ENCODE measurements around the gene INPP5F. TPM values are rescaled to one million over a fixed set of nuclear protein-coding genes. Genes with fewer than 3 reads are reported as not detected.
A peak's percentile ranks its signal among the peaks of the same experiment; 100 is the strongest.

The INPP5F gene
- total and polyA plus RNA-seq, 10 of the 15 experiments (the other 5 are each of a cell fraction or from before 2014, with no cell fraction given) = 6.0 to 49.3 (median 34.3) TPM

DNA sequence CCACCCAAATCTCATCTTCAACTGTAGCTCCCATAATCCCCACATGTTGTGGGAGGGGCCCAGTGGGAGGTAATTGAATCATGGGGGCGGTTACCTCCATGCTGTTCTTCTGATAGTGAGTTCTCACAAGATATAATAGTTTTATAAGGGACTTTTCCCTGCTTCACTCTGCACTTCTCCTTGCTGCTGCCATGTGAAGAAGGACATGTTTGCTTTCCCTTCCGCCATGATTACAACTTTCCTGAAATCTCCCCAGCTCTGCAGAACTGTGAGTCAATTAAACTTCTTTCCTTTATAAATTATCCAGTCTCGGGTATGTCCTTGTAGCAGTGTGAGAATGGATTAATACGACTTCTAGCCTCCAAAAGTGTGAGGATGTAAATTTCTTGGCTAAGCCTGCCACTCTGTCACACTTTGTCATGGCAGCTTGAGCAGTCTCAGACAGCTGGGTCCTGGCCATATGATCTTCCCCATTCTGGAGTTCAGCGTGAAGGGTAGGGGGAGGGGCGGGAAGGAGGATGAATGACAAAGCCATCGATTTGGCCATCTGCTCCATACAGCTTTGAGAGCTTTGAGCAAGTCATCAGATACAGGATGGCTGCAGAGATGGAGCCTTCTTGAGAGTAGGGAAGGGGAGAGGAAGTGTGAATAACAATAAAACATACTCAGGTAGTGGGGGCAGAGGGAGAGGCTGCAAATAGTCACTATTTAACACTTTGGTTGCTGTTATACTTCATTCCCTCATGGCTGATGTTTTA is 19.1 kb upstream of the INPP5F start (continued):
- TF ChIP-seq, protein P1, sequence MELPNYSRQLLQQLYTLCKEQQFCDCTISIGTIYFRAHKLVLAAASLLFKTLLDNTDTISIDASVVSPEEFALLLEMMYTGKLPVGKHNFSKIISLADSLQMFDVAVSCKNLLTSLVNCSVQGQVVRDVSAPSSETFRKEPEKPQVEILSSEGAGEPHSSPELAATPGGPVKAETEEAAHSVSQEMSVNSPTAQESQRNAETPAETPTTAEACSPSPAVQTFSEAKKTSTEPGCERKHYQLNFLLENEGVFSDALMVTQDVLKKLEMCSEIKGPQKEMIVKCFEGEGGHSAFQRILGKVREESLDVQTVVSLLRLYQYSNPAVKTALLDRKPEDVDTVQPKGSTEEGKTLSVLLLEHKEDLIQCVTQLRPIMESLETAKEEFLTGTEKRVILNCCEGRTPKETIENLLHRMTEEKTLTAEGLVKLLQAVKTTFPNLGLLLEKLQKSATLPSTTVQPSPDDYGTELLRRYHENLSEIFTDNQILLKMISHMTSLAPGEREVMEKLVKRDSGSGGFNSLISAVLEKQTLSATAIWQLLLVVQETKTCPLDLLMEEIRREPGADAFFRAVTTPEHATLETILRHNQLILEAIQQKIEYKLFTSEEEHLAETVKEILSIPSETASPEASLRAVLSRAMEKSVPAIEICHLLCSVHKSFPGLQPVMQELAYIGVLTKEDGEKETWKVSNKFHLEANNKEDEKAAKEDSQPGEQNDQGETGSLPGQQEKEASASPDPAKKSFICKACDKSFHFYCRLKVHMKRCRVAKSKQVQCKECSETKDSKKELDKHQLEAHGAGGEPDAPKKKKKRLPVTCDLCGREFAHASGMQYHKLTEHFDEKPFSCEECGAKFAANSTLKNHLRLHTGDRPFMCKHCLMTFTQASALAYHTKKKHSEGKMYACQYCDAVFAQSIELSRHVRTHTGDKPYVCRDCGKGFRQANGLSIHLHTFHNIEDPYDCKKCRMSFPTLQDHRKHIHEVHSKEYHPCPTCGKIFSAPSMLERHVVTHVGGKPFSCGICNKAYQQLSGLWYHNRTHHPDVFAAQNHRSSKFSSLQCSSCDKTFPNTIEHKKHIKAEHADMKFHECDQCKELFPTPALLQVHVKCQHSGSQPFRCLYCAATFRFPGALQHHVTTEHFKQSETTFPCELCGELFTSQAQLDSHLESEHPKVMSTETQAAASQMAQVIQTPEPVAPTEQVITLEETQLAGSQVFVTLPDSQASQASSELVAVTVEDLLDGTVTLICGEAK (IDR thresholded peaks at IDR 0.05; ENCODE audit: borderline replicate concordance) = no peak
- TF ChIP-seq BHLHE40 (IDR thresholded peaks at IDR 0.05; ENCODE audit: borderline replicate concordance in 1 of 2, low read depth in 2 of 2, low read length in 1 of 2) (no peak), YY1 (IDR thresholded peaks at IDR 0.05; ENCODE audit: low read depth, low read length) (no peak), MTA3 (IDR thresholded peaks at IDR 0.05; ENCODE audit: borderline replicate concordance, low read length) (no peak), JUNB (IDR thresholded peaks at IDR 0.05) (no peak), SP1 (IDR thresholded peaks at IDR 0.05; ENCODE audit: low read depth, low read length) (no peak), RUNX3 (IDR thresholded peaks at IDR 0.05; ENCODE audit: low read length) (no peak), POLR2AphosphoS2 (IDR thresholded peaks at IDR 0.05; ENCODE audit: low read depth, low read length) (no peak)
- TF ChIP-seq, protein P2, sequence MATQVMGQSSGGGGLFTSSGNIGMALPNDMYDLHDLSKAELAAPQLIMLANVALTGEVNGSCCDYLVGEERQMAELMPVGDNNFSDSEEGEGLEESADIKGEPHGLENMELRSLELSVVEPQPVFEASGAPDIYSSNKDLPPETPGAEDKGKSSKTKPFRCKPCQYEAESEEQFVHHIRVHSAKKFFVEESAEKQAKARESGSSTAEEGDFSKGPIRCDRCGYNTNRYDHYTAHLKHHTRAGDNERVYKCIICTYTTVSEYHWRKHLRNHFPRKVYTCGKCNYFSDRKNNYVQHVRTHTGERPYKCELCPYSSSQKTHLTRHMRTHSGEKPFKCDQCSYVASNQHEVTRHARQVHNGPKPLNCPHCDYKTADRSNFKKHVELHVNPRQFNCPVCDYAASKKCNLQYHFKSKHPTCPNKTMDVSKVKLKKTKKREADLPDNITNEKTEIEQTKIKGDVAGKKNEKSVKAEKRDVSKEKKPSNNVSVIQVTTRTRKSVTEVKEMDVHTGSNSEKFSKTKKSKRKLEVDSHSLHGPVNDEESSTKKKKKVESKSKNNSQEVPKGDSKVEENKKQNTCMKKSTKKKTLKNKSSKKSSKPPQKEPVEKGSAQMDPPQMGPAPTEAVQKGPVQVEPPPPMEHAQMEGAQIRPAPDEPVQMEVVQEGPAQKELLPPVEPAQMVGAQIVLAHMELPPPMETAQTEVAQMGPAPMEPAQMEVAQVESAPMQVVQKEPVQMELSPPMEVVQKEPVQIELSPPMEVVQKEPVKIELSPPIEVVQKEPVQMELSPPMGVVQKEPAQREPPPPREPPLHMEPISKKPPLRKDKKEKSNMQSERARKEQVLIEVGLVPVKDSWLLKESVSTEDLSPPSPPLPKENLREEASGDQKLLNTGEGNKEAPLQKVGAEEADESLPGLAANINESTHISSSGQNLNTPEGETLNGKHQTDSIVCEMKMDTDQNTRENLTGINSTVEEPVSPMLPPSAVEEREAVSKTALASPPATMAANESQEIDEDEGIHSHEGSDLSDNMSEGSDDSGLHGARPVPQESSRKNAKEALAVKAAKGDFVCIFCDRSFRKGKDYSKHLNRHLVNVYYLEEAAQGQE (IDR thresholded peaks at IDR 0.05; ENCODE audit: low read depth, low read length) = no peak
- TF ChIP-seq, protein P3, sequence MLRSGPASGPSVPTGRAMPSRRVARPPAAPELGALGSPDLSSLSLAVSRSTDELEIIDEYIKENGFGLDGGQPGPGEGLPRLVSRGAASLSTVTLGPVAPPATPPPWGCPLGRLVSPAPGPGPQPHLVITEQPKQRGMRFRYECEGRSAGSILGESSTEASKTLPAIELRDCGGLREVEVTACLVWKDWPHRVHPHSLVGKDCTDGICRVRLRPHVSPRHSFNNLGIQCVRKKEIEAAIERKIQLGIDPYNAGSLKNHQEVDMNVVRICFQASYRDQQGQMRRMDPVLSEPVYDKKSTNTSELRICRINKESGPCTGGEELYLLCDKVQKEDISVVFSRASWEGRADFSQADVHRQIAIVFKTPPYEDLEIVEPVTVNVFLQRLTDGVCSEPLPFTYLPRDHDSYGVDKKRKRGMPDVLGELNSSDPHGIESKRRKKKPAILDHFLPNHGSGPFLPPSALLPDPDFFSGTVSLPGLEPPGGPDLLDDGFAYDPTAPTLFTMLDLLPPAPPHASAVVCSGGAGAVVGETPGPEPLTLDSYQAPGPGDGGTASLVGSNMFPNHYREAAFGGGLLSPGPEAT (IDR thresholded peaks at IDR 0.05; ENCODE audit: low read depth) = 0 out of 2 replicates have a peak, but pooled peaks have one; percentile 46
- TF ChIP-seq, protein P4, sequence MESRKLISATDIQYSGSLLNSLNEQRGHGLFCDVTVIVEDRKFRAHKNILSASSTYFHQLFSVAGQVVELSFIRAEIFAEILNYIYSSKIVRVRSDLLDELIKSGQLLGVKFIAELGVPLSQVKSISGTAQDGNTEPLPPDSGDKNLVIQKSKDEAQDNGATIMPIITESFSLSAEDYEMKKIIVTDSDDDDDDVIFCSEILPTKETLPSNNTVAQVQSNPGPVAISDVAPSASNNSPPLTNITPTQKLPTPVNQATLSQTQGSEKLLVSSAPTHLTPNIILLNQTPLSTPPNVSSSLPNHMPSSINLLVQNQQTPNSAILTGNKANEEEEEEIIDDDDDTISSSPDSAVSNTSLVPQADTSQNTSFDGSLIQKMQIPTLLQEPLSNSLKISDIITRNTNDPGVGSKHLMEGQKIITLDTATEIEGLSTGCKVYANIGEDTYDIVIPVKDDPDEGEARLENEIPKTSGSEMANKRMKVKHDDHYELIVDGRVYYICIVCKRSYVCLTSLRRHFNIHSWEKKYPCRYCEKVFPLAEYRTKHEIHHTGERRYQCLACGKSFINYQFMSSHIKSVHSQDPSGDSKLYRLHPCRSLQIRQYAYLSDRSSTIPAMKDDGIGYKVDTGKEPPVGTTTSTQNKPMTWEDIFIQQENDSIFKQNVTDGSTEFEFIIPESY (IDR thresholded peaks at IDR 0.05) = peak; percentile 97
- TF ChIP-seq, protein P5, sequence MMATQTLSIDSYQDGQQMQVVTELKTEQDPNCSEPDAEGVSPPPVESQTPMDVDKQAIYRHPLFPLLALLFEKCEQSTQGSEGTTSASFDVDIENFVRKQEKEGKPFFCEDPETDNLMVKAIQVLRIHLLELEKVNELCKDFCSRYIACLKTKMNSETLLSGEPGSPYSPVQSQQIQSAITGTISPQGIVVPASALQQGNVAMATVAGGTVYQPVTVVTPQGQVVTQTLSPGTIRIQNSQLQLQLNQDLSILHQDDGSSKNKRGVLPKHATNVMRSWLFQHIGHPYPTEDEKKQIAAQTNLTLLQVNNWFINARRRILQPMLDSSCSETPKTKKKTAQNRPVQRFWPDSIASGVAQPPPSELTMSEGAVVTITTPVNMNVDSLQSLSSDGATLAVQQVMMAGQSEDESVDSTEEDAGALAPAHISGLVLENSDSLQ (IDR thresholded peaks at IDR 0.05) = no peak
- TF ChIP-seq, protein P6, sequence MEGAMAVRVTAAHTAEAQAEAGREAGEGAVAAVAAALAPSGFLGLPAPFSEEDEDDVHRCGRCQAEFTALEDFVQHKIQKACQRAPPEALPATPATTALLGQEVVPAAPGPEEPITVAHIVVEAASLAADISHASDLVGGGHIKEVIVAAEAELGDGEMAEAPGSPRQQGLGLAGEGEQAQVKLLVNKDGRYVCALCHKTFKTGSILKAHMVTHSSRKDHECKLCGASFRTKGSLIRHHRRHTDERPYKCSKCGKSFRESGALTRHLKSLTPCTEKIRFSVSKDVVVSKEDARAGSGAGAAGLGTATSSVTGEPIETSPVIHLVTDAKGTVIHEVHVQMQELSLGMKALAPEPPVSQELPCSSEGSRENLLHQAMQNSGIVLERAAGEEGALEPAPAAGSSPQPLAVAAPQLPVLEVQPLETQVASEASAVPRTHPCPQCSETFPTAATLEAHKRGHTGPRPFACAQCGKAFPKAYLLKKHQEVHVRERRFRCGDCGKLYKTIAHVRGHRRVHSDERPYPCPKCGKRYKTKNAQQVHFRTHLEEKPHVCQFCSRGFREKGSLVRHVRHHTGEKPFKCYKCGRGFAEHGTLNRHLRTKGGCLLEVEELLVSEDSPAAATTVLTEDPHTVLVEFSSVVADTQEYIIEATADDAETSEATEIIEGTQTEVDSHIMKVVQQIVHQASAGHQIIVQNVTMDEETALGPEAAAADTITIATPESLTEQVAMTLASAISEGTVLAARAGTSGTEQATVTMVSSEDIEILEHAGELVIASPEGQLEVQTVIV (IDR thresholded peaks at IDR 0.05; ENCODE audit: borderline replicate concordance, partially characterized antibody) = no peak
